ENCODE measurements around the gene PPP2R5E. TPM values are rescaled to one million over a fixed set of nuclear protein-coding genes. Genes with fewer than 3 reads are reported as not detected.

The PPP2R5E gene
- total RNA-seq, 4 donors from 2014 or later: 16.8 to 23.7 (median 20.4) TPM

- Histone ChIP-seq H3K27me3 (no peaks in the 10 kb centered on the region), H3K4me1 (no peaks in the 10 kb centered on the region), H3K27ac (no peak overlapping the region), H3K36me3 (no peaks in the 10 kb centered on the region), H3K4me3 (no peak overlapping the region), H3K9me3 (no peaks in the 10 kb centered on the region)
- 86% methylated on average over 5 of the region's 5 CpGs for WGBS
- TF ChIP-seq POLR2AphosphoS5 (IDR thresholded peaks at IDR 0.05): no peak
- no peak for TF ChIP-seq EP300 (IDR thresholded peaks at IDR 0.05)
- TF ChIP-seq CTCF (IDR thresholded peaks at IDR 0.05): no peak
- TF ChIP-seq POLR2A (IDR thresholded peaks at IDR 0.05): no peak
- DNase-seq (ENCODE audit: low spot score in 2 of 2): no peak
These were observed 35.1 kb downstream of the PPP2R5E start for GRCh38 chr14:63508033-63508432.

- no peak for TF ChIP-seq POLR2AphosphoS5 (IDR thresholded peaks at IDR 0.05)
- no peak for TF ChIP-seq CTCF (IDR thresholded peaks at IDR 0.05)
- TF ChIP-seq EP300 (IDR thresholded peaks at IDR 0.05): no peak
- no peak for TF ChIP-seq POLR2A (IDR thresholded peaks at IDR 0.05)
- Histone ChIP-seq H3K4me1 (peaks cover 5% of the 10 kb centered on the region), H3K36me3 (no peaks in the 10 kb centered on the region), H3K9me3 (no peaks in the 10 kb centered on the region), H3K27ac (no peak overlapping the region), H3K4me3 (no peak overlapping the region), H3K27me3 (no peaks in the 10 kb centered on the region)
- 70% methylated on average over 1 of the region's 1 CpG for WGBS
- no peak for DNase-seq (ENCODE audit: low spot score in 2 of 2)
These were observed 38.5 kb downstream of the PPP2R5E start for GRCh38 chr14:63504648-63505047.

GRCh38 chr14:63501429-63501828 lies 41.7 kb downstream of the PPP2R5E start:
- Histone ChIP-seq H3K9me3 (no peaks in the 10 kb centered on the region), H3K27ac (no peak overlapping the region), H3K27me3 (no peaks in the 10 kb centered on the region), H3K4me3 (no peak overlapping the region), H3K36me3 (no peaks in the 10 kb centered on the region), H3K4me1 (peaks cover 15% of the 10 kb centered on the region)
- 92% methylated on average over 3 of the region's 3 CpGs for WGBS
- DNase-seq (ENCODE audit: low spot score in 2 of 2): no peak
- TF ChIP-seq EP300 (IDR thresholded peaks at IDR 0.05) (no peak), CTCF (IDR thresholded peaks at IDR 0.05) (no peak), POLR2A (IDR thresholded peaks at IDR 0.05) (no peak), POLR2AphosphoS5 (IDR thresholded peaks at IDR 0.05) (no peak)

DNA sequence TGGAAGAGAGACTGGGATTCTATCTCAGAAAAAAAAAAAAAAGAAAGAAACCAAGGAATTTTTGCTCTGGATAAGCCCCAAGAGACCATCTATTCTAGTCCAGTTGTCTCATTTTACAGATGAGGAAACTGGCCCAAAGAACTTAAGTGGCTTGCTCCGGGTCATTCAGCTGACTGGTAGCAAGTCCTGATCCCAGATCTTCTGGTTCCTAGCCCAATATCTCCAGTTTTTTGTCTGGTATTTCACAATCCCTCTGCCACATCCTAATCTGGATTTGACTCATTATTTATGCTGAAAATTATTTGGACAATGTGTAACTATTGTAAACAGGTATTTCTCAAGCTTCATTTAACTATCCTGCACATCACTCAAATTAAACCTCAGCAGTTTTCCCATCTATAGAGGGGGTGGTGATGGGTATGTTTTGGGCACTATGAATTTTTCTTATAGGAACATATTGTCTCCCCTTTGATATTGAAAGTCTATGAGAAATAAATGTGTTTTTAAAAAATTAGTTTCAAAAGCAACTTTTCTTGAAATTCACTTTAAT lies 43.4 kb downstream of the PPP2R5E start:
- DNase-seq (ENCODE audit: low spot score in 2 of 2): no peak
- H3K4me3 ChIP-seq: no peak overlapping the region
- WGBS: 59% methylated on average over 1 of the region's 1 CpG
- H3K27ac ChIP-seq: peak overlapping the region; percentile 41
- peak in 2 of 3 donors; percentile 15 to 25 for TF ChIP-seq POLR2AphosphoS5 (IDR thresholded peaks at IDR 0.05)
- no peak for TF ChIP-seq POLR2A (IDR thresholded peaks at IDR 0.05)
- H3K27me3 ChIP-seq: no peaks in the 10 kb centered on the region
- H3K36me3 ChIP-seq: no peaks in the 10 kb centered on the region
- H3K9me3 ChIP-seq: no peaks in the 10 kb centered on the region
- peaks cover 15% of the 10 kb centered on the region for H3K4me1 ChIP-seq

- no peak for DNase-seq (ENCODE audit: low spot score in 2 of 2)
- no peak overlapping the region for H3K4me3 ChIP-seq
- no peaks in the 10 kb centered on the region for H3K36me3 ChIP-seq
- no peak overlapping the region for H3K27ac ChIP-seq
- TF ChIP-seq CTCF (IDR thresholded peaks at IDR 0.05) (no peak), POLR2AphosphoS5 (IDR thresholded peaks at IDR 0.05) (no peak), EP300 (IDR thresholded peaks at IDR 0.05) (no peak), POLR2A (IDR thresholded peaks at IDR 0.05) (no peak)
- WGBS: 48% methylated on average over 2 of the region's 2 CpGs
- H3K27me3 ChIP-seq: no peaks in the 10 kb centered on the region
- peaks cover 36% of the 10 kb centered on the region for H3K4me1 ChIP-seq
- H3K9me3 ChIP-seq: no peaks in the 10 kb centered on the region
These were observed 46.3 kb downstream of the PPP2R5E start for GRCh38 chr14:63496837-63497400.

Measured in suprapubic skin (tissue), 4 donors.